WTC11 (cell line): ENCODE data around the gene ACP3.

ENCODE experiments used
- ETV6 ChIP-seq: sonication (generic); formaldehyde crosslinking; IDR thresholded peaks from 2 replicates; pipeline ENCODE4 v1.8.1; 2022; ENCODE audit warnings: mild to moderate bottlenecking, missing genetic modification reagents
- NFE2L1 ChIP-seq: sonication (generic); formaldehyde crosslinking; IDR thresholded peaks from 2 replicates; pipeline ENCODE4 v1.8.1; 2023; ENCODE audit warnings: missing genetic modification reagents
- NR2C2 ChIP-seq: sonication (generic); formaldehyde crosslinking; IDR thresholded peaks from 2 replicates; pipeline ENCODE4 v1.8.0; 2022; ENCODE audit warnings: mild to moderate bottlenecking, missing genetic modification reagents
- SP1 ChIP-seq: sonication (generic); formaldehyde crosslinking; conservative IDR thresholded peaks from 2 replicates; pipeline ENCODE4 v1.8.1; 2022; ENCODE audit warnings: missing genetic modification reagents
- TEAD1 ChIP-seq: sonication (generic); formaldehyde crosslinking; IDR thresholded peaks from 2 replicates; pipeline ENCODE4 v1.8.0; 2022; ENCODE audit warnings: mild to moderate bottlenecking, missing genetic modification reagents
- ZNF121 ChIP-seq: sonication (generic); formaldehyde crosslinking; IDR thresholded peaks from 2 replicates; pipeline ENCODE4 v1.8.0; 2023; ENCODE audit warnings: missing genetic modification reagents
- ZNF138 ChIP-seq: sonication (generic); formaldehyde crosslinking; conservative IDR thresholded peaks from 2 replicates; pipeline ENCODE4 v1.8.1; 2022; ENCODE audit warnings: mild to moderate bottlenecking, moderate library complexity, missing genetic modification reagents
- TF ChIP-seq, protein P1 (sequence below): fragments of 200-600 bp; IDR thresholded peaks from 2 replicates; pipeline ENCODE4 v1.8.0; 2022; ENCODE audit warnings: antibody characterized with exemption
- TF ChIP-seq, protein P2 (sequence below): sonication (generic); formaldehyde crosslinking; IDR thresholded peaks from 2 replicates; pipeline ENCODE4 v1.8.1; 2023; ENCODE audit warnings: mild to moderate bottlenecking, missing genetic modification reagents, moderate library complexity
- TF ChIP-seq, protein P3 (sequence below): sonication (generic); formaldehyde crosslinking; IDR thresholded peaks from 2 replicates; pipeline ENCODE4 v1.8.1; 2023; ENCODE audit warnings: mild to moderate bottlenecking, missing genetic modification reagents
- TF ChIP-seq, protein P4 (sequence below): sonication (generic); formaldehyde crosslinking; IDR thresholded peaks from 2 replicates; pipeline ENCODE4 v1.8.1; 2023; ENCODE audit warnings: mild to moderate bottlenecking, missing genetic modification reagents
- TF ChIP-seq, protein P5 (sequence below): sonication (generic); formaldehyde crosslinking; conservative IDR thresholded peaks from 2 replicates; pipeline ENCODE4 v1.8.1; 2022; ENCODE audit warnings: mild to moderate bottlenecking, missing genetic modification reagents
- TF ChIP-seq, protein P6 (sequence below): sonication (generic); formaldehyde crosslinking; IDR thresholded peaks from 2 replicates; pipeline ENCODE4 v1.8.0; 2022; ENCODE audit warnings: mild to moderate bottlenecking, missing genetic modification reagents

DNA sequence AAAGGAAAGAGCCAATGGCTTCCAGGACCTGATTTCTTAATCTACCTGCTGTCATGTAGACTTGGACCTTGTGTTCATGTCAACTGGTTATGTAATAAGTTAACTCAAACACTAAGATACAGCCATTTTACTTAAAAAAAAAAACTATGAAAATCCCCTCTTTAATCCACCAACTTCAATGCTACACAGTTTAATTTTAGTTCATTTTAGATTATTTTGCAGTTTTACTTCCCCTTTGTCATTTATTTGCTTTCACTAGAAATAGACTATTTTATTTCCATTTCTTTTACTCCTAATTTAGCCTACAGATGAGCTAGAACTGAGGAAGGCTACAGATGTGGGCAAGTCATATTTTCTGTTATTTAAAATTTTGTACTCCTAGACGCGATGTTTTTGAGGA lies 89.4 kb downstream of the ACP3 start:
- TF ChIP-seq, protein P1, sequence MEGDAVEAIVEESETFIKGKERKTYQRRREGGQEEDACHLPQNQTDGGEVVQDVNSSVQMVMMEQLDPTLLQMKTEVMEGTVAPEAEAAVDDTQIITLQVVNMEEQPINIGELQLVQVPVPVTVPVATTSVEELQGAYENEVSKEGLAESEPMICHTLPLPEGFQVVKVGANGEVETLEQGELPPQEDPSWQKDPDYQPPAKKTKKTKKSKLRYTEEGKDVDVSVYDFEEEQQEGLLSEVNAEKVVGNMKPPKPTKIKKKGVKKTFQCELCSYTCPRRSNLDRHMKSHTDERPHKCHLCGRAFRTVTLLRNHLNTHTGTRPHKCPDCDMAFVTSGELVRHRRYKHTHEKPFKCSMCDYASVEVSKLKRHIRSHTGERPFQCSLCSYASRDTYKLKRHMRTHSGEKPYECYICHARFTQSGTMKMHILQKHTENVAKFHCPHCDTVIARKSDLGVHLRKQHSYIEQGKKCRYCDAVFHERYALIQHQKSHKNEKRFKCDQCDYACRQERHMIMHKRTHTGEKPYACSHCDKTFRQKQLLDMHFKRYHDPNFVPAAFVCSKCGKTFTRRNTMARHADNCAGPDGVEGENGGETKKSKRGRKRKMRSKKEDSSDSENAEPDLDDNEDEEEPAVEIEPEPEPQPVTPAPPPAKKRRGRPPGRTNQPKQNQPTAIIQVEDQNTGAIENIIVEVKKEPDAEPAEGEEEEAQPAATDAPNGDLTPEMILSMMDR, result no peak
- no peak for TF ChIP-seq ETV6 (CRISPR knock-in tag)
- TF ChIP-seq, protein P2, sequence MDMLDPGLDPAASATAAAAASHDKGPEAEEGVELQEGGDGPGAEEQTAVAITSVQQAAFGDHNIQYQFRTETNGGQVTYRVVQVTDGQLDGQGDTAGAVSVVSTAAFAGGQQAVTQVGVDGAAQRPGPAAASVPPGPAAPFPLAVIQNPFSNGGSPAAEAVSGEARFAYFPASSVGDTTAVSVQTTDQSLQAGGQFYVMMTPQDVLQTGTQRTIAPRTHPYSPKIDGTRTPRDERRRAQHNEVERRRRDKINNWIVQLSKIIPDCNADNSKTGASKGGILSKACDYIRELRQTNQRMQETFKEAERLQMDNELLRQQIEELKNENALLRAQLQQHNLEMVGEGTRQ (CRISPR knock-in tag), result no peak
- no peak for TF ChIP-seq NFE2L1 (CRISPR knock-in tag)
- TF ChIP-seq, protein P3, sequence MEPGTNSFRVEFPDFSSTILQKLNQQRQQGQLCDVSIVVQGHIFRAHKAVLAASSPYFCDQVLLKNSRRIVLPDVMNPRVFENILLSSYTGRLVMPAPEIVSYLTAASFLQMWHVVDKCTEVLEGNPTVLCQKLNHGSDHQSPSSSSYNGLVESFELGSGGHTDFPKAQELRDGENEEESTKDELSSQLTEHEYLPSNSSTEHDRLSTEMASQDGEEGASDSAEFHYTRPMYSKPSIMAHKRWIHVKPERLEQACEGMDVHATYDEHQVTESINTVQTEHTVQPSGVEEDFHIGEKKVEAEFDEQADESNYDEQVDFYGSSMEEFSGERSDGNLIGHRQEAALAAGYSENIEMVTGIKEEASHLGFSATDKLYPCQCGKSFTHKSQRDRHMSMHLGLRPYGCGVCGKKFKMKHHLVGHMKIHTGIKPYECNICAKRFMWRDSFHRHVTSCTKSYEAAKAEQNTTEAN, result no peak
- no peak for TF ChIP-seq NR2C2
- TF ChIP-seq, protein P4, sequence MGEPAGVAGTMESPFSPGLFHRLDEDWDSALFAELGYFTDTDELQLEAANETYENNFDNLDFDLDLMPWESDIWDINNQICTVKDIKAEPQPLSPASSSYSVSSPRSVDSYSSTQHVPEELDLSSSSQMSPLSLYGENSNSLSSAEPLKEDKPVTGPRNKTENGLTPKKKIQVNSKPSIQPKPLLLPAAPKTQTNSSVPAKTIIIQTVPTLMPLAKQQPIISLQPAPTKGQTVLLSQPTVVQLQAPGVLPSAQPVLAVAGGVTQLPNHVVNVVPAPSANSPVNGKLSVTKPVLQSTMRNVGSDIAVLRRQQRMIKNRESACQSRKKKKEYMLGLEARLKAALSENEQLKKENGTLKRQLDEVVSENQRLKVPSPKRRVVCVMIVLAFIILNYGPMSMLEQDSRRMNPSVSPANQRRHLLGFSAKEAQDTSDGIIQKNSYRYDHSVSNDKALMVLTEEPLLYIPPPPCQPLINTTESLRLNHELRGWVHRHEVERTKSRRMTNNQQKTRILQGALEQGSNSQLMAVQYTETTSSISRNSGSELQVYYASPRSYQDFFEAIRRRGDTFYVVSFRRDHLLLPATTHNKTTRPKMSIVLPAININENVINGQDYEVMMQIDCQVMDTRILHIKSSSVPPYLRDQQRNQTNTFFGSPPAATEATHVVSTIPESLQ (CRISPR knock-in tag), result no peak
- TF ChIP-seq SP1 (CRISPR knock-in tag), result no peak
- no peak for TF ChIP-seq TEAD1 (CRISPR knock-in tag)
- TF ChIP-seq, protein P5, sequence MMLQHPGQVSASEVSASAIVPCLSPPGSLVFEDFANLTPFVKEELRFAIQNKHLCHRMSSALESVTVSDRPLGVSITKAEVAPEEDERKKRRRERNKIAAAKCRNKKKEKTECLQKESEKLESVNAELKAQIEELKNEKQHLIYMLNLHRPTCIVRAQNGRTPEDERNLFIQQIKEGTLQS (CRISPR knock-in tag), result no peak
- TF ChIP-seq ZNF138, result no peak
- TF ChIP-seq, protein P6, sequence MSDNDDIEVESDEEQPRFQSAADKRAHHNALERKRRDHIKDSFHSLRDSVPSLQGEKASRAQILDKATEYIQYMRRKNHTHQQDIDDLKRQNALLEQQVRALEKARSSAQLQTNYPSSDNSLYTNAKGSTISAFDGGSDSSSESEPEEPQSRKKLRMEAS (CRISPR knock-in tag), result no peak
- TF ChIP-seq ZNF121, result no peak
